K562 (cell line): ENCODE measurements around the gene GET3. TPM values are rescaled to one million over a fixed set of nuclear protein-coding genes. Genes with fewer than 3 reads are reported as not detected.
A peak's percentile ranks its signal among the peaks of the same experiment; 100 is the strongest.

ENCODE experiments used
- ATF4 ChIP-seq: fragments of 450-650 bp; formaldehyde crosslinking; IDR thresholded peaks from 2 replicates; pipeline ENCODE4 v1.4.0; 2022; ENCODE audit warnings: mild to moderate bottlenecking, moderate library complexity
- HDAC1 ChIP-seq, 2 experiments: fragments of 450-650 bp; IDR thresholded peaks; 2 replicates each; pipeline ENCODE4 v1.6.1; 2016 to 2017; ENCODE audit warnings: inconsistent platforms in 1 of 2, mild to moderate bottlenecking in 1 of 2, moderate library complexity in 1 of 2
- L3MBTL2 ChIP-seq: fragments of 450-650 bp; IDR thresholded peaks from 2 replicates; pipeline ENCODE4 v1.6.1; 2016; ENCODE audit warnings: mild to moderate bottlenecking, moderate library complexity
- MYC ChIP-seq, 2 experiments: fragments of 250-450 bp in 1 of 2; sonication (Bioruptor Pico) in 1 of 2; IDR thresholded peaks; 2 replicates each; pipeline versions ENCODE4 v1.5.1 to v1.6.1; 2012 to 2021; ENCODE audit warnings: low read depth in 2 of 2, borderline replicate concordance in 1 of 2, improper control_type of control experiment in 1 of 2, low read length in 1 of 2, mild to moderate bottlenecking in 1 of 2, moderate library complexity in 1 of 2
- NCOR1 ChIP-seq: fragments of 450-650 bp; IDR thresholded peaks from 2 replicates; pipeline ENCODE4 v1.6.1; 2016; ENCODE audit warnings: mild to moderate bottlenecking, moderate library complexity
- POLR2A ChIP-seq: fragments of 450-650 bp; conservative IDR thresholded peaks from 2 replicates; pipeline ENCODE4 v1.6.1; 2016
- POLR3A ChIP-seq: IDR thresholded peaks from 2 replicates; pipeline ENCODE4 v1.6.1; 2011; ENCODE audit warnings: borderline replicate concordance, mild to moderate bottlenecking, moderate library complexity; ENCODE audit not compliant: insufficient read length, insufficient read depth; ENCODE audit errors: extremely low read depth
- SP1 ChIP-seq: sonication (generic); formaldehyde crosslinking; IDR thresholded peaks from 2 replicates; pipeline ENCODE4 v1.8.1; 2022; ENCODE audit warnings: mild to moderate bottlenecking, missing genetic modification reagents
- ZBTB7A ChIP-seq: IDR thresholded peaks from 2 replicates; pipeline ENCODE4 v1.6.1; 2011; ENCODE audit warnings: low read depth, mild to moderate bottlenecking, low read length, moderate library complexity, borderline replicate concordance; ENCODE audit not compliant: control insufficient read depth
- ZFX ChIP-seq: sonication (generic); formaldehyde crosslinking; IDR thresholded peaks from 2 replicates; pipeline ENCODE4 v1.8.0; 2022; ENCODE audit warnings: mild to moderate bottlenecking, missing genetic modification reagents, moderate library complexity
- ZNF778 ChIP-seq: fragments of 450-650 bp; formaldehyde crosslinking; IDR thresholded peaks from 2 replicates; pipeline ENCODE4 v1.4.0; 2020; ENCODE audit warnings: mild to moderate bottlenecking, moderate library complexity
- polyA plus RNA-seq, 8 experiments: library from polyadenylated mRNA; depleted of rRNA in 4 of 8; stranded (reverse) in 5 of 8; unstranded in 3 of 8; fragments of >200 nt; fragmentation: Nextera tagmentation in 2 of 8; fragmentation: Illumina TruSeq in 1 of 8; extraction: Ambion mirVana in 2 of 8; extraction: Trizol in 1 of 8; gene quantifications; 2 replicates each; pipeline versions ENCODE4 v1.2.1 to v1.2.3, GENCODE V29; 2011 to 2014; ENCODE audit warnings: inconsistent platforms in 1 of 8, missing spikeins in 1 of 8
- total RNA-seq, 7 experiments: library from RNA; depleted of rRNA in 6 of 7; stranded (reverse); fragments of >200 nt in 6 of 7; fragmentation: Illumina TruSeq in 2 of 7; extraction: Trizol in 2 of 7; gene quantifications; 2 replicates each; pipeline versions ENCODE4 v1.2.1 to v1.2.3, GENCODE V29; 2011 to 2021; ENCODE audit warnings: low replicate concordance in 1 of 7
- TF ChIP-seq, protein P1 (sequence below): fragments of 450-650 bp; IDR thresholded peaks from 2 replicates; pipeline ENCODE4 v1.6.1; 2016; ENCODE audit warnings: mild to moderate bottlenecking, moderate library complexity

GET3 gene
- total and polyA plus RNA-seq, 9 of the 15 experiments (the other 6 are each of a cell fraction or from before 2014, with no cell fraction given): 8.3 to 83.5 (median 51.8) TPM

- TF ChIP-seq, protein P1, sequence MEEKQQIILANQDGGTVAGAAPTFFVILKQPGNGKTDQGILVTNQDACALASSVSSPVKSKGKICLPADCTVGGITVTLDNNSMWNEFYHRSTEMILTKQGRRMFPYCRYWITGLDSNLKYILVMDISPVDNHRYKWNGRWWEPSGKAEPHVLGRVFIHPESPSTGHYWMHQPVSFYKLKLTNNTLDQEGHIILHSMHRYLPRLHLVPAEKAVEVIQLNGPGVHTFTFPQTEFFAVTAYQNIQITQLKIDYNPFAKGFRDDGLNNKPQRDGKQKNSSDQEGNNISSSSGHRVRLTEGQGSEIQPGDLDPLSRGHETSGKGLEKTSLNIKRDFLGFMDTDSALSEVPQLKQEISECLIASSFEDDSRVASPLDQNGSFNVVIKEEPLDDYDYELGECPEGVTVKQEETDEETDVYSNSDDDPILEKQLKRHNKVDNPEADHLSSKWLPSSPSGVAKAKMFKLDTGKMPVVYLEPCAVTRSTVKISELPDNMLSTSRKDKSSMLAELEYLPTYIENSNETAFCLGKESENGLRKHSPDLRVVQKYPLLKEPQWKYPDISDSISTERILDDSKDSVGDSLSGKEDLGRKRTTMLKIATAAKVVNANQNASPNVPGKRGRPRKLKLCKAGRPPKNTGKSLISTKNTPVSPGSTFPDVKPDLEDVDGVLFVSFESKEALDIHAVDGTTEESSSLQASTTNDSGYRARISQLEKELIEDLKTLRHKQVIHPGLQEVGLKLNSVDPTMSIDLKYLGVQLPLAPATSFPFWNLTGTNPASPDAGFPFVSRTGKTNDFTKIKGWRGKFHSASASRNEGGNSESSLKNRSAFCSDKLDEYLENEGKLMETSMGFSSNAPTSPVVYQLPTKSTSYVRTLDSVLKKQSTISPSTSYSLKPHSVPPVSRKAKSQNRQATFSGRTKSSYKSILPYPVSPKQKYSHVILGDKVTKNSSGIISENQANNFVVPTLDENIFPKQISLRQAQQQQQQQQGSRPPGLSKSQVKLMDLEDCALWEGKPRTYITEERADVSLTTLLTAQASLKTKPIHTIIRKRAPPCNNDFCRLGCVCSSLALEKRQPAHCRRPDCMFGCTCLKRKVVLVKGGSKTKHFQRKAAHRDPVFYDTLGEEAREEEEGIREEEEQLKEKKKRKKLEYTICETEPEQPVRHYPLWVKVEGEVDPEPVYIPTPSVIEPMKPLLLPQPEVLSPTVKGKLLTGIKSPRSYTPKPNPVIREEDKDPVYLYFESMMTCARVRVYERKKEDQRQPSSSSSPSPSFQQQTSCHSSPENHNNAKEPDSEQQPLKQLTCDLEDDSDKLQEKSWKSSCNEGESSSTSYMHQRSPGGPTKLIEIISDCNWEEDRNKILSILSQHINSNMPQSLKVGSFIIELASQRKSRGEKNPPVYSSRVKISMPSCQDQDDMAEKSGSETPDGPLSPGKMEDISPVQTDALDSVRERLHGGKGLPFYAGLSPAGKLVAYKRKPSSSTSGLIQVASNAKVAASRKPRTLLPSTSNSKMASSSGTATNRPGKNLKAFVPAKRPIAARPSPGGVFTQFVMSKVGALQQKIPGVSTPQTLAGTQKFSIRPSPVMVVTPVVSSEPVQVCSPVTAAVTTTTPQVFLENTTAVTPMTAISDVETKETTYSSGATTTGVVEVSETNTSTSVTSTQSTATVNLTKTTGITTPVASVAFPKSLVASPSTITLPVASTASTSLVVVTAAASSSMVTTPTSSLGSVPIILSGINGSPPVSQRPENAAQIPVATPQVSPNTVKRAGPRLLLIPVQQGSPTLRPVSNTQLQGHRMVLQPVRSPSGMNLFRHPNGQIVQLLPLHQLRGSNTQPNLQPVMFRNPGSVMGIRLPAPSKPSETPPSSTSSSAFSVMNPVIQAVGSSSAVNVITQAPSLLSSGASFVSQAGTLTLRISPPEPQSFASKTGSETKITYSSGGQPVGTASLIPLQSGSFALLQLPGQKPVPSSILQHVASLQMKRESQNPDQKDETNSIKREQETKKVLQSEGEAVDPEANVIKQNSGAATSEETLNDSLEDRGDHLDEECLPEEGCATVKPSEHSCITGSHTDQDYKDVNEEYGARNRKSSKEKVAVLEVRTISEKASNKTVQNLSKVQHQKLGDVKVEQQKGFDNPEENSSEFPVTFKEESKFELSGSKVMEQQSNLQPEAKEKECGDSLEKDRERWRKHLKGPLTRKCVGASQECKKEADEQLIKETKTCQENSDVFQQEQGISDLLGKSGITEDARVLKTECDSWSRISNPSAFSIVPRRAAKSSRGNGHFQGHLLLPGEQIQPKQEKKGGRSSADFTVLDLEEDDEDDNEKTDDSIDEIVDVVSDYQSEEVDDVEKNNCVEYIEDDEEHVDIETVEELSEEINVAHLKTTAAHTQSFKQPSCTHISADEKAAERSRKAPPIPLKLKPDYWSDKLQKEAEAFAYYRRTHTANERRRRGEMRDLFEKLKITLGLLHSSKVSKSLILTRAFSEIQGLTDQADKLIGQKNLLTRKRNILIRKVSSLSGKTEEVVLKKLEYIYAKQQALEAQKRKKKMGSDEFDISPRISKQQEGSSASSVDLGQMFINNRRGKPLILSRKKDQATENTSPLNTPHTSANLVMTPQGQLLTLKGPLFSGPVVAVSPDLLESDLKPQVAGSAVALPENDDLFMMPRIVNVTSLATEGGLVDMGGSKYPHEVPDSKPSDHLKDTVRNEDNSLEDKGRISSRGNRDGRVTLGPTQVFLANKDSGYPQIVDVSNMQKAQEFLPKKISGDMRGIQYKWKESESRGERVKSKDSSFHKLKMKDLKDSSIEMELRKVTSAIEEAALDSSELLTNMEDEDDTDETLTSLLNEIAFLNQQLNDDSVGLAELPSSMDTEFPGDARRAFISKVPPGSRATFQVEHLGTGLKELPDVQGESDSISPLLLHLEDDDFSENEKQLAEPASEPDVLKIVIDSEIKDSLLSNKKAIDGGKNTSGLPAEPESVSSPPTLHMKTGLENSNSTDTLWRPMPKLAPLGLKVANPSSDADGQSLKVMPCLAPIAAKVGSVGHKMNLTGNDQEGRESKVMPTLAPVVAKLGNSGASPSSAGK: 0 out of 2 replicates have a peak, but pooled peaks have one; percentile 23
- TF ChIP-seq POLR2A: peak; percentile 62; the same call in 1 of the 2 replicates
- peak; percentile 28; the same call in 1 of the 2 replicates for TF ChIP-seq MYC (IDR thresholded peaks at IDR 0.05; ENCODE audit: low read depth, low read length)
- TF ChIP-seq MYC (CRISPR knock-in tag; IDR thresholded peaks at IDR 0.05; ENCODE audit: borderline replicate concordance, low read depth): peak; percentile 70; the same call in 1 of the 2 replicates
- no peak for TF ChIP-seq NCOR1
- peak; percentile 48; the same call in 1 of the 2 replicates for TF ChIP-seq ZFX (CRISPR knock-in tag)
- TF ChIP-seq L3MBTL2: peak; percentile 60
- no peak for TF ChIP-seq POLR3A
- no peak for TF ChIP-seq ZBTB7A
- TF ChIP-seq ATF4 (CRISPR knock-in tag): no peak
- TF ChIP-seq ZNF778 (CRISPR knock-in tag): no peak
- TF ChIP-seq SP1: peak; percentile 30; the same call in 1 of the 2 replicates
- TF ChIP-seq HDAC1 (IDR thresholded peaks at IDR 0.05): peak in 1 of 2 experiments; percentile 35; a peak in 1 of 4 replicates
These were observed 37.6 kb downstream of the GET3 start, which contains the start of gene HOOK2 (continued) for GRCh38 chr19:12774588-12775555.
